ENCODE data around the gene TIMM44. TPM values are rescaled to one million over a fixed set of nuclear protein-coding genes. Genes with fewer than 3 reads are reported as not detected.

The TIMM44 gene
- total and polyA plus RNA-seq, 2 donors (not counting 3 experiments of a cell fraction or from before 2014, with no cell fraction given) = 61.5 to 64.3 TPM

GRCh38 chr19:7883796-7884570 is 59.5 kb downstream of the TIMM44 start:
- TF ChIP-seq FOS (IDR thresholded peaks at IDR 0.05; ENCODE audit: borderline replicate concordance, insufficient read depth, low read length) = no peak
- POLR2A ChIA-PET = interaction anchor here (0.7 kb wide), 1 partner anchor 1519 kb away, joined by 3 read pairs; no protein-coding TSS in a partner anchor
- BruUV-seq (replicated peaks) = no TSS peak

DNA sequence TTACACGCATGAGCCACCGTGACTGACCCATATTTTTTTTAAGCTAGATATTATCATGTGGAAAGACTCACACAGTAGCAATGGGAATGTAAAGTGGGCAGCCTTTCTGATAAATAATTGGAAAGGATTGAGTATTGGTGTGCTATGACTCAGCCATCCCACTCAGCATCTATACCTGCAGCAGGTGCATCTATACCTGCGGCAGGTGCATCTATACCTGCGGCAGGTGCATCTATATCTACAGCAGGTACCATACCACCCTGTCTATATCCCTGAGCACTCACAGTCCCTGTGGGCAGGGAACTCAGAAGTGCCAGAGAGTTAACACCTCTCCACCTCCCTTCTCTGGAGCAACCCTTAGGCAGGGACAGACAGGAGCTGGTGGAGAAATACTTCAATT is 60.4 kb downstream of the TIMM44 start:
- Histone ChIP-seq H3K4me3 (replicated peaks in 1 of 3; ENCODE audit: insufficient read depth in 1 of 3, low read depth in 1 of 3, low read length in 3 of 3) (no peak overlapping the region), H3K27ac (ENCODE audit: insufficient read depth, low read depth, low read length) (no peak overlapping the region), H2AFZ (ENCODE audit: low read depth, low read length) (no peak overlapping the region), H3K27me3 (ENCODE audit: control insufficient read depth in 2 of 2, insufficient read depth in 2 of 2, low read length in 2 of 2) (no peaks in the 10 kb centered on the region), H3K9ac (replicated peaks; ENCODE audit: extremely low read depth, insufficient read depth, low read length) (no peak overlapping the region), H3K79me2 (ENCODE audit: control insufficient read depth, insufficient read depth, low read length) (no peaks in the 10 kb centered on the region), H4K20me1 (replicated peaks; ENCODE audit: control insufficient read depth, extremely low read depth, insufficient read depth, low read length) (no peaks in the 10 kb centered on the region), H3K4me2 (ENCODE audit: insufficient read depth, low read length) (no peak overlapping the region), H3K4me1 (ENCODE audit: control insufficient read depth, extremely low read depth, insufficient read depth, low read length) (peaks cover 2% of the 10 kb centered on the region), H3K36me3 (ENCODE audit: control insufficient read depth in 2 of 2, extremely low read depth in 1 of 2, insufficient read depth in 2 of 2, low read length in 2 of 2) (no peaks in the 10 kb centered on the region), H3K9me1 (replicated peaks; ENCODE audit: control insufficient read depth, extremely low read depth, insufficient read depth, low read length) (no peaks in the 10 kb centered on the region), H3K9me3 (replicated peaks; ENCODE audit: control insufficient read depth, insufficient read depth, low read length) (no peaks in the 10 kb centered on the region)
- ChIA-PET CTCF (interaction anchor here (1.0 to 2.0 kb wide), 2 partner anchors 14 to 20 kb away, joined by 3 to 14 read pairs; partner anchors contain the start of gene MAP2K7), POLR2A (interaction anchor here (0.7 kb wide), 1 partner anchor 143 kb away, joined by 7 read pairs; no protein-coding TSS in a partner anchor)
- dilution Hi-C loops (cut with MboI; ENCODE audit: extremely low pct_ligation_motif_present, low sequenced_read_pairs) = no loop called here
- TF ChIP-seq POLR2A (IDR thresholded peaks at IDR 0.05; ENCODE audit: low read depth, low read length) (no peak), EZH2 (IDR thresholded peaks at IDR 0.05; ENCODE audit: borderline replicate concordance, low read depth, low read length, severe bottlenecking) (no peak), POLR2AphosphoS5 (IDR thresholded peaks at IDR 0.05; ENCODE audit: insufficient read depth, low read depth, low read length) (no peak), JUN (IDR thresholded peaks at IDR 0.05; ENCODE audit: borderline replicate concordance, insufficient read depth, insufficient read length, low read depth) (no peak), MAX (IDR thresholded peaks at IDR 0.05; ENCODE audit: insufficient read depth, insufficient read length) (no peak), FOS (IDR thresholded peaks at IDR 0.05; ENCODE audit: borderline replicate concordance, insufficient read depth, low read length) (no peak), CTCF (IDR thresholded peaks at IDR 0.05; ENCODE audit: extremely low read depth in 1 of 2, insufficient read depth in 1 of 2, low read depth in 1 of 2, low read length in 2 of 2) (no peak), GATA2 (IDR thresholded peaks at IDR 0.05; ENCODE audit: insufficient read depth, insufficient read length, low read depth, low read length) (no peak), MYC (IDR thresholded peaks at IDR 0.05; ENCODE audit: low read depth, low read length) (no peak)
- FAIRE-seq = no peak
- intact Hi-C loops (cut with micrococcal nuclease) = no loop called here
- BruUV-seq (replicated peaks) = no TSS peak
- no peak for DNase-seq (ENCODE audit: low read depth, low spot score)

More at GRCh38 chr19:7883796-7884570, 59.5 kb downstream of the TIMM44 start:
- Histone ChIP-seq H2AFZ (ENCODE audit: low read depth, low read length) (no peak overlapping the region), H3K4me1 (ENCODE audit: control insufficient read depth, extremely low read depth, insufficient read depth, low read length) (peaks cover 8% of the 10 kb centered on the region), H3K9me1 (replicated peaks; ENCODE audit: control insufficient read depth, extremely low read depth, insufficient read depth, low read length) (no peaks in the 10 kb centered on the region), H4K20me1 (replicated peaks; ENCODE audit: control insufficient read depth, extremely low read depth, insufficient read depth, low read length) (no peaks in the 10 kb centered on the region), H3K79me2 (ENCODE audit: control insufficient read depth, insufficient read depth, low read length) (no peaks in the 10 kb centered on the region), H3K9ac (replicated peaks; ENCODE audit: extremely low read depth, insufficient read depth, low read length) (no peak overlapping the region), H3K4me2 (ENCODE audit: insufficient read depth, low read length) (no peak overlapping the region), H3K36me3 (ENCODE audit: control insufficient read depth in 2 of 2, extremely low read depth in 1 of 2, insufficient read depth in 2 of 2, low read length in 2 of 2) (no peaks in the 10 kb centered on the region), H3K4me3 (replicated peaks in 1 of 3; ENCODE audit: insufficient read depth in 1 of 3, low read depth in 1 of 3, low read length in 3 of 3) (no peak overlapping the region), H3K9me3 (replicated peaks; ENCODE audit: control insufficient read depth, insufficient read depth, low read length) (no peaks in the 10 kb centered on the region), H3K27ac (ENCODE audit: insufficient read depth, low read depth, low read length) (no peak overlapping the region), H3K27me3 (ENCODE audit: control insufficient read depth in 2 of 2, insufficient read depth in 2 of 2, low read length in 2 of 2) (no peaks in the 10 kb centered on the region)
- FAIRE-seq (no peak), DNase-seq (ENCODE audit: low read depth, low spot score) (no peak)
- intact Hi-C loops (cut with micrococcal nuclease) (no loop called here), dilution Hi-C loops (cut with MboI; ENCODE audit: extremely low pct_ligation_motif_present, low sequenced_read_pairs) (no loop called here)
- CTCF ChIA-PET = interaction anchor here (2.0 kb wide), 1 partner anchor 15 kb away, joined by 14 read pairs; no protein-coding TSS in a partner anchor
